A549 (cell line): ENCODE data around the gene SPATA9. TPM values are rescaled to one million over a fixed set of nuclear protein-coding genes. Genes with fewer than 3 reads are reported as not detected.

Experiments used
- ATAC-seq, 2 experiments: fragments of 200-7000 bp in 1 of 2; fragments of >200 bp in 1 of 2; cut with Nextera tagmentation in 1 of 2; cut with Tn5 transposase in 1 of 2; 3 replicates each; pipeline versions ENCODE4 v1.8.0 to v1.9.1; 2018 to 2020; ENCODE audit warnings: mild to moderate bottlenecking in 1 of 2, moderate library complexity in 1 of 2
- CTCF ChIA-PET: fragments of 300-600 bp; sonication (Branson Sonifier 250); formaldehyde crosslinking; extraction: SDS; loops from one replicate; lab custom pipeline; 2021; ENCODE audit warnings: antibody characterized with exemption, inconsistent platforms; lab: Yijun Ruan, JAX
- POLR2A ChIA-PET: fragments of 350-600 bp; formaldehyde crosslinking; extraction: SDS; loops from one replicate; lab custom pipeline; 2021; ENCODE audit warnings: antibody characterized with exemption, inconsistent platforms; lab: Yijun Ruan, JAX
- DNase-seq, 2 experiments: peaks; one replicate each; pipeline versions ENCODE4 v3.0.0 to v3.0.0-alpha.2; 2011 to 2016; ENCODE audit warnings: low read depth in 1 of 2, low spot score in 1 of 2
- FAIRE-seq: peaks from 2 replicates; lab custom pipeline; 2011; peaks lifted over from hg19 to GRCh38; lab: Jason Lieb, UNC
- H3K27ac ChIP-seq, 2 experiments: fragments of >200 bp; sonication (Bioruptor Twin); formaldehyde crosslinking; 3 replicates each; pipeline ENCODE4 v1.5.1; 2016 to 2017
- H3K4me1 ChIP-seq: fragments of >200 bp; sonication (Bioruptor Twin); formaldehyde crosslinking; 3 replicates; pipeline ENCODE4 v1.6.1; 2016
- H3K4me2 ChIP-seq: fragments of >200 bp; sonication (Bioruptor Twin); formaldehyde crosslinking; 3 replicates; pipeline ENCODE4 v1.6.1; 2016
- H3K4me3 ChIP-seq: fragments of >200 bp; sonication (Bioruptor Twin); formaldehyde crosslinking; 3 replicates; pipeline ENCODE4 v1.5.1; 2016
- H3K9me3 ChIP-seq: fragments of >200 bp; sonication (Bioruptor Twin); formaldehyde crosslinking; 3 replicates; pipeline ENCODE4 v1.6.1; 2016
- ATOH8 ChIP-seq: fragments of 250-450 bp; sonication (Bioruptor Pico); IDR thresholded peaks from 2 replicates; pipeline ENCODE4 v1.5.0; 2020; ENCODE audit warnings: low read depth, mild to moderate bottlenecking, moderate library complexity
- BCL3 ChIP-seq: fragments of >200 bp; sonication (Bioruptor Twin); formaldehyde crosslinking; IDR thresholded peaks from 3 replicates; pipeline ENCODE4 v1.6.1; 2016
- E2F6 ChIP-seq: IDR thresholded peaks from 2 replicates; pipeline ENCODE4 v1.6.1; 2012; ENCODE audit warnings: low read depth, borderline replicate concordance
- EHF ChIP-seq: fragments of 250-450 bp; sonication (Bioruptor Pico); IDR thresholded peaks from 2 replicates; pipeline ENCODE4 v1.5.0; 2020; ENCODE audit warnings: mild to moderate bottlenecking
- EP300 ChIP-seq, 2 experiments: fragments of >200 bp; sonication (Bioruptor Twin); formaldehyde crosslinking; IDR thresholded peaks; 2 replicates in 1 of 2; 3 replicates in 1 of 2; pipeline ENCODE4 v1.6.1; 2016 to 2017
- FOSL2 ChIP-seq, 2 experiments: fragments of 450-650 bp in 1 of 2; fragments of >200 bp in 1 of 2; sonication (Bioruptor Twin) in 1 of 2; formaldehyde crosslinking; IDR thresholded peaks; 2 replicates each; pipeline versions ENCODE4 v1.5.0 to v1.6.1; 2016 to 2020; ENCODE audit warnings: mild to moderate bottlenecking in 1 of 2, moderate library complexity in 1 of 2
- HES2 ChIP-seq: fragments of >200 bp; sonication (Bioruptor Twin); formaldehyde crosslinking; IDR thresholded peaks from 2 replicates; pipeline ENCODE4 v1.6.1; 2016
- HOXB13 ChIP-seq: fragments of 250-450 bp; sonication (Bioruptor Pico); IDR thresholded peaks from 2 replicates; pipeline ENCODE4 v1.5.0; 2020; ENCODE audit warnings: low read depth, mild to moderate bottlenecking, moderate library complexity
- HOXB5 ChIP-seq: fragments of 250-450 bp; sonication (Bioruptor Pico); IDR thresholded peaks from 2 replicates; pipeline ENCODE4 v1.5.0; 2020; ENCODE audit warnings: mild to moderate bottlenecking, moderate library complexity
- JUN ChIP-seq, 2 experiments: fragments of >200 bp; sonication (Bioruptor Twin); formaldehyde crosslinking; IDR thresholded peaks; 2 replicates in 1 of 2; 3 replicates in 1 of 2; pipeline ENCODE4 v1.6.1; 2016 to 2017
- NPAS2 ChIP-seq: fragments of 250-450 bp; sonication (Bioruptor Pico); IDR thresholded peaks from 2 replicates; pipeline ENCODE4 v1.8.0; 2022; ENCODE audit warnings: mild to moderate bottlenecking, moderate library complexity, borderline replicate concordance
- PHF8 ChIP-seq: fragments of 200-600 bp; sonication (generic); IDR thresholded peaks from 2 replicates; pipeline ENCODE4 v1.6.1; 2016; ENCODE audit warnings: low read depth, mild to moderate bottlenecking, antibody characterized with exemption, moderate library complexity, borderline replicate concordance
- POLR2A ChIP-seq: IDR thresholded peaks from 2 replicates; pipeline ENCODE4 v1.6.1; 2012; ENCODE audit warnings: mild to moderate bottlenecking, low read length
- RFX5 ChIP-seq: fragments of 450-650 bp; IDR thresholded peaks from 2 replicates; pipeline ENCODE4 v1.7.1; 2014; ENCODE audit warnings: antibody characterized with exemption, mild to moderate bottlenecking, moderate library complexity
- RNF2 ChIP-seq: fragments of 200-600 bp; sonication (generic); IDR thresholded peaks from 2 replicates; pipeline ENCODE4 v1.6.1; 2016; ENCODE audit warnings: low read depth, mild to moderate bottlenecking, antibody characterized with exemption, moderate library complexity, borderline replicate concordance
- SMC3 ChIP-seq: fragments of >200 bp; sonication (Bioruptor Twin); formaldehyde crosslinking; IDR thresholded peaks from 3 replicates; pipeline ENCODE4 v1.6.1; 2018; ENCODE audit warnings: inconsistent platforms
- ZFP36 ChIP-seq: fragments of 450-650 bp; IDR thresholded peaks from 2 replicates; pipeline ENCODE4 v1.6.1; 2014; ENCODE audit warnings: borderline replicate concordance; ENCODE audit not compliant: partially characterized antibody
- ZNF302 ChIP-seq: fragments of 250-450 bp; sonication (Bioruptor Pico); IDR thresholded peaks from 2 replicates; pipeline ENCODE4 v1.9.0; 2021; ENCODE audit warnings: inconsistent platforms, mild to moderate bottlenecking, moderate library complexity
- ZSCAN20 ChIP-seq: fragments of 250-450 bp; sonication (Bioruptor Pico); IDR thresholded peaks from 2 replicates; pipeline ENCODE4 v1.8.0; 2022; ENCODE audit warnings: mild to moderate bottlenecking, moderate library complexity
- WGBS: methylation state at CpG from one replicate; pipeline ENCODE4 v1.1.6; 2017; ENCODE audit errors: missing lambda C conversion rate; 5-methylcytosine and 5-hydroxymethylcytosine counted together
- polyA plus RNA-seq, 4 experiments: library from polyadenylated mRNA; depleted of rRNA in 3 of 4; stranded (reverse); fragments of >200 nt; fragmentation: RNase III in 1 of 4; extraction: RNeasy Plus Mini Kit Qiagen cat#74134 plus additional on column Dnase treatment in 1 of 4; gene quantifications; 2 replicates in 3 of 4; 3 replicates in 1 of 4; pipeline ENCODE4 v1.2.3, GENCODE V29; 2011 to 2017
- TF ChIP-seq, protein P1 (sequence below): IDR thresholded peaks from 2 replicates; pipeline ENCODE4 v1.6.1; 2012

Gene SPATA9
- polyA plus RNA-seq, 2 of the 4 experiments (the other 2 are of a cell fraction) = 0.16 TPM; not detected in 1

- FAIRE-seq (no peak), DNase-seq (peak; percentile 36 to 60), ATAC-seq (peak; percentile 91 to 92)
- peak within 1 kb of the TSS; percentile 56 for H3K4me3 ChIP-seq
- TF ChIP-seq ATOH8 (CRISPR knock-in tag) (peak; percentile 79; the same call in 1 of the 2 replicates), HOXB5 (CRISPR knock-in tag) (peak; percentile 62; the same call in 1 of the 2 replicates), E2F6 (peak; percentile 78), JUN (IDR thresholded peaks at IDR 0.05) (peak in 1 of 2 experiments; percentile 57; a peak in 2 of 5 replicates), EHF (CRISPR knock-in tag) (no peak), POLR2A (peak; percentile 36), ZFP36 (peak; percentile 19), ZSCAN20 (CRISPR knock-in tag) (no peak), RNF2 (0 out of 2 replicates have a peak, but pooled peaks have one; percentile 64)
- TF ChIP-seq, protein P1, sequence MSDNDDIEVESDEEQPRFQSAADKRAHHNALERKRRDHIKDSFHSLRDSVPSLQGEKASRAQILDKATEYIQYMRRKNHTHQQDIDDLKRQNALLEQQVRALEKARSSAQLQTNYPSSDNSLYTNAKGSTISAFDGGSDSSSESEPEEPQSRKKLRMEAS = peak; percentile 94
- no peaks in the 10 kb centered on the region for H3K9me3 ChIP-seq
- H3K4me2 ChIP-seq = peak within 1 kb of the TSS; percentile 97
- 0 out of 3 replicates have a peak, but pooled peaks cover 4% of the 10 kb centered on the region for H3K4me1 ChIP-seq
- 49% methylated on average over 22 of the region's 85 CpGs for WGBS
- ChIA-PET CTCF (no interaction called here), POLR2A (no interaction called here)
- H3K27ac ChIP-seq = peak within 1 kb of the TSS; percentile 69 to 87
Observed at GRCh38 chr5:95620030-95620869, 62.5 kb downstream of the SPATA9 start, which contains the start of gene GPR150. Gene GPR150, plus strand, starts transcription at chr5:95620087. Its CDS starts 189 bp downstream, at chr5:95620276.

GRCh38 chr5:95619514-95620029 lies 63.2 kb downstream of the SPATA9 start:
- ATAC-seq (no peak), FAIRE-seq (no peak), DNase-seq (no peak)
- ChIA-PET CTCF (no interaction called here), POLR2A (no interaction called here)
- Histone ChIP-seq H3K4me2 (peak overlapping the region; percentile 97), H3K4me3 (peak overlapping the region; percentile 56), H3K27ac (peak overlapping the region in 1 of 2 experiments; percentile 69; a peak in 1 of 6 replicates), H3K9me3 (no peaks in the 10 kb centered on the region; the same call in 2 of the 3 replicates), H3K4me1 (0 out of 3 replicates have a peak, but pooled peaks cover 4% of the 10 kb centered on the region)
- WGBS = 86% methylated on average over 19 of the region's 19 CpGs
- TF ChIP-seq NPAS2 (CRISPR knock-in tag) (no peak), EP300 (IDR thresholded peaks at IDR 0.05) (no peak), RFX5 (no peak), HOXB13 (no peak), ZNF302 (no peak), FOSL2 (IDR thresholded peaks at IDR 0.05) (no peak), FOSL2 (CRISPR knock-in tag; IDR thresholded peaks at IDR 0.05) (no peak), HES2 (no peak), BCL3 (no peak), PHF8 (no peak), E2F6 (no peak), SMC3 (no peak)
